ENCODE data around the gene ACTMAP. TPM values are rescaled to one million over a fixed set of nuclear protein-coding genes. Genes with fewer than 3 reads are reported as not detected.
A peak's percentile ranks its signal among the peaks of the same experiment; 100 is the strongest.
"Not testable (repeated sequence)": the region's sequence is repeated elsewhere in the genome, so short reads cannot be mapped to it uniquely, and the experiment has no call there.

Gene ACTMAP
- total RNA-seq, 1 donor from 2014 or later, result 14.2 TPM

- Mint-ChIP-seq H3K27me3 (ENCODE audit: low read depth) (no peaks in the 10 kb centered on the region), H3K9me3 (no peaks in the 10 kb centered on the region), H3K4me3 (ENCODE audit: low read depth) (no peak overlapping the region), H3K36me3 (ENCODE audit: low read depth) (peaks cover 48% of the 10 kb centered on the region), H3K4me1 (ENCODE audit: low read depth) (peaks cover 3% of the 10 kb centered on the region), H3K27ac (no peak overlapping the region)
- intact Hi-C loops (cut with micrococcal nuclease), result no loop called here
- no peak for DNase-seq (ENCODE audit: low spot score)
Measured at GRCh38 chr19:40737102-40737644, 13.1 kb downstream of the ACTMAP start.

- no peak overlapping the region for H3K27ac Mint-ChIP-seq
- peaks cover 49% of the 10 kb centered on the region for H3K36me3 Mint-ChIP-seq (ENCODE audit: low read depth)
- no peak for DNase-seq (ENCODE audit: low spot score)
- no peak overlapping the region for H3K4me3 Mint-ChIP-seq (ENCODE audit: low read depth)
- peaks cover 3% of the 10 kb centered on the region for H3K4me1 Mint-ChIP-seq (ENCODE audit: low read depth)
- H3K9me3 Mint-ChIP-seq, result no peaks in the 10 kb centered on the region
- intact Hi-C loops (cut with micrococcal nuclease), result no loop called here
- H3K27me3 Mint-ChIP-seq (ENCODE audit: low read depth), result no peaks in the 10 kb centered on the region
Measured at GRCh38 chr19:40736661-40737060, 13.6 kb downstream of the ACTMAP start.

GRCh38 chr19:40735013-40735771, 15.1 kb downstream of the ACTMAP start:
- Mint-ChIP-seq H3K27me3 (ENCODE audit: low read depth) (no peaks in the 10 kb centered on the region), H3K4me3 (ENCODE audit: low read depth) (no peak overlapping the region), H3K36me3 (ENCODE audit: low read depth) (peaks cover 61% of the 10 kb centered on the region), H3K9me3 (no peaks in the 10 kb centered on the region), H3K4me1 (ENCODE audit: low read depth) (peaks cover 3% of the 10 kb centered on the region), H3K27ac (no peak overlapping the region)
- intact Hi-C loops (cut with micrococcal nuclease), result no loop called here
- DNase-seq (ENCODE audit: low spot score), result no peak

- H3K27ac Mint-ChIP-seq, result no peak overlapping the region
- no peaks in the 10 kb centered on the region for H3K27me3 Mint-ChIP-seq (ENCODE audit: low read depth)
- no peak for DNase-seq (ENCODE audit: low spot score)
- peaks cover 55% of the 10 kb centered on the region for H3K36me3 Mint-ChIP-seq (ENCODE audit: low read depth)
- no peak overlapping the region for H3K4me3 Mint-ChIP-seq (ENCODE audit: low read depth)
- intact Hi-C loops (cut with micrococcal nuclease), result no loop called here
- H3K9me3 Mint-ChIP-seq, result no peaks in the 10 kb centered on the region
- H3K4me1 Mint-ChIP-seq (ENCODE audit: low read depth), result no peaks in the 10 kb centered on the region
Measured at GRCh38 chr19:40733149-40733548, 17.1 kb downstream of the ACTMAP start.

- H3K27ac Mint-ChIP-seq; DNase-seq (ENCODE audit: low spot score); intact Hi-C loops (cut with micrococcal nuclease); H3K27me3 Mint-ChIP-seq (ENCODE audit: low read depth); H3K4me3 Mint-ChIP-seq (ENCODE audit: low read depth); H3K9me3 Mint-ChIP-seq; H3K4me1 Mint-ChIP-seq (ENCODE audit: low read depth): not testable (repeated sequence)
- H3K36me3 Mint-ChIP-seq (ENCODE audit: low read depth), result peaks cover 57% of the 10 kb centered on the region
Measured at GRCh38 chr19:40732304-40732703, 18.0 kb downstream of the ACTMAP start.

GRCh38 chr19:40730065-40730464, 20.2 kb downstream of the ACTMAP start:
- H3K27ac Mint-ChIP-seq; H3K4me3 Mint-ChIP-seq (ENCODE audit: low read depth); H3K9me3 Mint-ChIP-seq; H3K4me1 Mint-ChIP-seq (ENCODE audit: low read depth); intact Hi-C loops (cut with micrococcal nuclease); DNase-seq (ENCODE audit: low spot score); H3K27me3 Mint-ChIP-seq (ENCODE audit: low read depth): not testable (repeated sequence)
- H3K36me3 Mint-ChIP-seq (ENCODE audit: low read depth), result peaks cover 56% of the 10 kb centered on the region

- intact Hi-C loops (cut with micrococcal nuclease), result no loop called here
- Mint-ChIP-seq H3K36me3 (ENCODE audit: low read depth) (peaks cover 56% of the 10 kb centered on the region), H3K27me3 (ENCODE audit: low read depth) (no peaks in the 10 kb centered on the region), H3K9me3 (no peaks in the 10 kb centered on the region), H3K4me3 (ENCODE audit: low read depth) (no peak overlapping the region), H3K27ac (no peak overlapping the region), H3K4me1 (ENCODE audit: low read depth) (peaks cover 12% of the 10 kb centered on the region)
- no peak for DNase-seq (ENCODE audit: low spot score)
Measured at GRCh38 chr19:40726279-40726678, 24.0 kb downstream of the ACTMAP start.

GRCh38 chr19:40724855-40725254, 25.4 kb downstream of the ACTMAP start:
- Mint-ChIP-seq H3K27me3 (ENCODE audit: low read depth) (no peaks in the 10 kb centered on the region), H3K9me3 (no peaks in the 10 kb centered on the region), H3K27ac (peak overlapping the region; percentile 49), H3K4me3 (ENCODE audit: low read depth) (no peak overlapping the region), H3K4me1 (ENCODE audit: low read depth) (peaks cover 23% of the 10 kb centered on the region), H3K36me3 (ENCODE audit: low read depth) (peaks cover 56% of the 10 kb centered on the region)
- intact Hi-C loops (cut with micrococcal nuclease), result no loop called here
- DNase-seq (ENCODE audit: low spot score), result no peak

- Mint-ChIP-seq H3K36me3 (ENCODE audit: low read depth) (peaks cover 56% of the 10 kb centered on the region), H3K4me1 (ENCODE audit: low read depth) (peaks cover 26% of the 10 kb centered on the region), H3K9me3 (no peaks in the 10 kb centered on the region), H3K27ac (no peak overlapping the region), H3K4me3 (ENCODE audit: low read depth) (no peak overlapping the region), H3K27me3 (ENCODE audit: low read depth) (no peaks in the 10 kb centered on the region)
- no peak for DNase-seq (ENCODE audit: low spot score)
- intact Hi-C loops (cut with micrococcal nuclease), result no loop called here
Measured at GRCh38 chr19:40724315-40724714, 26.0 kb downstream of the ACTMAP start.

GRCh38 chr19:40723661-40724254, 26.5 kb downstream of the ACTMAP start:
- H3K4me1 Mint-ChIP-seq (ENCODE audit: low read depth), result peaks cover 27% of the 10 kb centered on the region
- intact Hi-C loops (cut with micrococcal nuclease), result no loop called here
- H3K36me3 Mint-ChIP-seq (ENCODE audit: low read depth), result peaks cover 56% of the 10 kb centered on the region
- no peaks in the 10 kb centered on the region for H3K9me3 Mint-ChIP-seq
- H3K27ac Mint-ChIP-seq, result no peak overlapping the region
- H3K4me3 Mint-ChIP-seq (ENCODE audit: low read depth), result no peak overlapping the region
- H3K27me3 Mint-ChIP-seq (ENCODE audit: low read depth), result no peaks in the 10 kb centered on the region
- no peak for DNase-seq (ENCODE audit: low spot score)

- Mint-ChIP-seq H3K36me3 (ENCODE audit: low read depth) (peaks cover 51% of the 10 kb centered on the region), H3K27me3 (ENCODE audit: low read depth) (no peaks in the 10 kb centered on the region), H3K27ac (no peak overlapping the region), H3K4me3 (ENCODE audit: low read depth) (no peak overlapping the region), H3K9me3 (no peaks in the 10 kb centered on the region), H3K4me1 (ENCODE audit: low read depth) (peaks cover 34% of the 10 kb centered on the region)
- DNase-seq (ENCODE audit: low spot score), result no peak
- intact Hi-C loops (cut with micrococcal nuclease), result no loop called here
Measured at GRCh38 chr19:40721936-40722661, 28.2 kb downstream of the ACTMAP start.

- intact Hi-C loops (cut with micrococcal nuclease), result no loop called here
- no peak overlapping the region for H3K27ac Mint-ChIP-seq
Measured at GRCh38 chr19:40721140-40721486, 29.2 kb downstream of the ACTMAP start.

GRCh38 chr19:40719414-40719894, 30.8 kb downstream of the ACTMAP start:
- H3K4me3 Mint-ChIP-seq (ENCODE audit: low read depth), result peak overlapping the region; percentile 94
- intact Hi-C loops (cut with micrococcal nuclease), result no loop called here
- no peaks in the 10 kb centered on the region for H3K27me3 Mint-ChIP-seq (ENCODE audit: low read depth)
- no peaks in the 10 kb centered on the region for H3K9me3 Mint-ChIP-seq
- peaks cover 35% of the 10 kb centered on the region for H3K36me3 Mint-ChIP-seq (ENCODE audit: low read depth)
- DNase-seq (ENCODE audit: low spot score), result no peak
- H3K27ac Mint-ChIP-seq, result no peak overlapping the region
- peaks cover 48% of the 10 kb centered on the region for H3K4me1 Mint-ChIP-seq (ENCODE audit: low read depth)

More at GRCh38 chr19:40721140-40721486, 29.2 kb downstream of the ACTMAP start:
- Mint-ChIP-seq H3K4me3 (ENCODE audit: low read depth) (no peak overlapping the region), H3K4me1 (ENCODE audit: low read depth) (peaks cover 38% of the 10 kb centered on the region), H3K9me3 (no peaks in the 10 kb centered on the region), H3K27me3 (ENCODE audit: low read depth) (no peaks in the 10 kb centered on the region), H3K36me3 (ENCODE audit: low read depth) (peaks cover 44% of the 10 kb centered on the region)
- DNase-seq (ENCODE audit: low spot score), result no peak
